Measurements from ENCODE around the gene AMACR.

Gene AMACR

DNA sequence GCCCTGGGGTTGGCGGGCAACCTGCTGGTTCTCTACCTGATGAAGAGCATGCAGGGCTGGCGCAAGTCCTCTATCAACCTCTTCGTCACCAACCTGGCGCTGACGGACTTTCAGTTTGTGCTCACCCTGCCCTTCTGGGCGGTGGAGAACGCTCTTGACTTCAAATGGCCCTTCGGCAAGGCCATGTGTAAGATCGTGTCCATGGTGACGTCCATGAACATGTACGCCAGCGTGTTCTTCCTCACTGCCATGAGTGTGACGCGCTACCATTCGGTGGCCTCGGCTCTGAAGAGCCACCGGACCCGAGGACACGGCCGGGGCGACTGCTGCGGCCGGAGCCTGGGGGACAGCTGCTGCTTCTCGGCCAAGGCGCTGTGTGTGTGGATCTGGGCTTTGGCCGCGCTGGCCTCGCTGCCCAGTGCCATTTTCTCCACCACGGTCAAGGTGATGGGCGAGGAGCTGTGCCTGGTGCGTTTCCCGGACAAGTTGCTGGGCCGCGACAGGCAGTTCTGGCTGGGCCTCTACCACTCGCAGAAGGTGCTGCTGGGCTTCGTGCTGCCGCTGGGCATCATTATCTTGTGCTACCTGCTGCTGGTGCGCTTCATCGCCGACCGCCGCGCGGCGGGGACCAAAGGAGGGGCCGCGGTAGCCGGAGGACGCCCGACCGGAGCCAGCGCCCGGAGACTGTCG is 70.7 kb downstream of the AMACR start:
- TF ChIP-seq, protein P1, sequence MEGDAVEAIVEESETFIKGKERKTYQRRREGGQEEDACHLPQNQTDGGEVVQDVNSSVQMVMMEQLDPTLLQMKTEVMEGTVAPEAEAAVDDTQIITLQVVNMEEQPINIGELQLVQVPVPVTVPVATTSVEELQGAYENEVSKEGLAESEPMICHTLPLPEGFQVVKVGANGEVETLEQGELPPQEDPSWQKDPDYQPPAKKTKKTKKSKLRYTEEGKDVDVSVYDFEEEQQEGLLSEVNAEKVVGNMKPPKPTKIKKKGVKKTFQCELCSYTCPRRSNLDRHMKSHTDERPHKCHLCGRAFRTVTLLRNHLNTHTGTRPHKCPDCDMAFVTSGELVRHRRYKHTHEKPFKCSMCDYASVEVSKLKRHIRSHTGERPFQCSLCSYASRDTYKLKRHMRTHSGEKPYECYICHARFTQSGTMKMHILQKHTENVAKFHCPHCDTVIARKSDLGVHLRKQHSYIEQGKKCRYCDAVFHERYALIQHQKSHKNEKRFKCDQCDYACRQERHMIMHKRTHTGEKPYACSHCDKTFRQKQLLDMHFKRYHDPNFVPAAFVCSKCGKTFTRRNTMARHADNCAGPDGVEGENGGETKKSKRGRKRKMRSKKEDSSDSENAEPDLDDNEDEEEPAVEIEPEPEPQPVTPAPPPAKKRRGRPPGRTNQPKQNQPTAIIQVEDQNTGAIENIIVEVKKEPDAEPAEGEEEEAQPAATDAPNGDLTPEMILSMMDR (IDR thresholded peaks at IDR 0.05) = no peak

DNA sequence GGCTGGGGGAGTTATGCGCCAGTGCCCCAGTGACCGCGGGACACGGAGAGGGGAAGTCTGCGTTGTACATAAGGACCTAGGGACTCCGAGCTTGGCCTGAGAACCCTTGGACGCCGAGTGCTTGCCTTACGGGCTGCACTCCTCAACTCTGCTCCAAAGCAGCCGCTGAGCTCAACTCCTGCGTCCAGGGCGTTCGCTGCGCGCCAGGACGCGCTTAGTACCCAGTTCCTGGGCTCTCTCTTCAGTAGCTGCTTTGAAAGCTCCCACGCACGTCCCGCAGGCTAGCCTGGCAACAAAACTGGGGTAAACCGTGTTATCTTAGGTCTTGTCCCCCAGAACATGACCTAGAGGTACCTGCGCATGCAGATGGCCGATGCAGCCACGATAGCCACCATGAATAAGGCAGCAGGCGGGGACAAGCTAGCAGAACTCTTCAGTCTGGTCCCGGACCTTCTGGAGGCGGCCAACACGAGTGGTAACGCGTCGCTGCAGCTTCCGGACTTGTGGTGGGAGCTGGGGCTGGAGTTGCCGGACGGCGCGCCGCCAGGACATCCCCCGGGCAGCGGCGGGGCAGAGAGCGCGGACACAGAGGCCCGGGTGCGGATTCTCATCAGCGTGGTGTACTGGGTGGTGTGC is 71.4 kb downstream of the AMACR start, which contains the start of gene RXFP3:
Gene RXFP3, plus strand, starts transcription at position 6 of the 636 bp plus-strand sequence. Its CDS starts 355 bp downstream, at position 361.
- TF ChIP-seq, protein P1 (IDR thresholded peaks at IDR 0.05) = no peak

All from LNCAP (cell line).